GM23338 (cell line): ENCODE results near the gene TSEN2. TPM values are rescaled to one million over a fixed set of nuclear protein-coding genes. Genes with fewer than 3 reads are reported as not detected.
A peak's percentile ranks its signal among the peaks of the same experiment; 100 is the strongest.

ENCODE experiments used
- ATAC-seq: fragments of 200-7000 bp; cut with Tn5 transposase; 3 replicates; pipeline ENCODE4 v1.9.1; 2020
- DNase-seq: peaks from one replicate; pipeline ENCODE4 v3.0.0-alpha.2; 2015; ENCODE audit warnings: low spot score
- H2AFZ ChIP-seq: fragments of 200-600 bp; sonication (generic); 2 replicates; pipeline ENCODE4 v1.8.0; 2016; ENCODE audit warnings: antibody characterized with exemption, mild to moderate bottlenecking, moderate library complexity
- H3F3A ChIP-seq: fragments of 200-600 bp; sonication (generic); replicated peaks from 2 replicates; pipeline ENCODE4 v1.8.0; 2017; ENCODE audit warnings: antibody characterized with exemption, mixed run types, low read depth
- H3K27ac ChIP-seq: fragments of 200-600 bp; sonication (generic); 2 replicates; pipeline ENCODE4 v1.6.1; 2016; ENCODE audit warnings: low read depth
- H3K27me3 ChIP-seq: fragments of 200-600 bp; sonication (generic); 2 replicates; pipeline ENCODE4 v1.8.0; 2016; ENCODE audit warnings: mild to moderate bottlenecking, mixed run types, moderate library complexity; ENCODE audit not compliant: insufficient read depth
- H3K36me3 ChIP-seq: fragments of 200-600 bp; sonication (generic); 2 replicates; pipeline ENCODE4 v1.8.0; 2016; ENCODE audit warnings: mild to moderate bottlenecking; ENCODE audit not compliant: insufficient read depth
- H3K4me1 ChIP-seq: fragments of 200-600 bp; sonication (generic); 2 replicates; pipeline ENCODE4 v1.8.0; 2016; ENCODE audit warnings: mild to moderate bottlenecking, moderate library complexity; ENCODE audit not compliant: insufficient read depth
- H3K4me2 ChIP-seq: fragments of 200-600 bp; sonication (generic); 2 replicates; pipeline ENCODE4 v1.7.1; 2017; ENCODE audit warnings: mixed run types
- H3K4me3 ChIP-seq: fragments of 200-600 bp; sonication (generic); 2 replicates; pipeline ENCODE4 v1.6.1; 2016; ENCODE audit warnings: mixed run types
- H3K79me2 ChIP-seq: fragments of 200-600 bp; sonication (generic); replicated peaks from 2 replicates; pipeline ENCODE4 v1.8.0; 2017; ENCODE audit warnings: mild to moderate bottlenecking; ENCODE audit not compliant: insufficient read depth
- H3K9me2 ChIP-seq: fragments of 200-600 bp; sonication (generic); 2 replicates; pipeline ENCODE4 v1.8.0; 2017; ENCODE audit not compliant: insufficient read depth
- H4K20me1 ChIP-seq: fragments of 200-600 bp; sonication (generic); replicated peaks from 2 replicates; pipeline ENCODE4 v1.8.0; 2017; ENCODE audit warnings: mild to moderate bottlenecking; ENCODE audit not compliant: insufficient read depth
- H3K27ac Mint-ChIP-seq: 2 replicates; pipeline ENCODE4 v1.8.0; 2020; ENCODE audit warnings: inconsistent platforms, mild to moderate bottlenecking, moderate library complexity, mixed read lengths
- H3K27me3 Mint-ChIP-seq: 3 replicates; pipeline ENCODE4 v1.8.0; 2022; ENCODE audit warnings: low read depth, mild to moderate bottlenecking, moderate library complexity, mixed read lengths, inconsistent platforms; ENCODE audit not compliant: insufficient read depth, poor library complexity
- H3K36me3 Mint-ChIP-seq: 3 replicates; pipeline ENCODE4 v1.8.0; 2021; ENCODE audit warnings: low read depth, mild to moderate bottlenecking, inconsistent platforms, moderate library complexity, mixed read lengths
- H3K4me1 Mint-ChIP-seq: 3 replicates; pipeline ENCODE4 v1.8.0; 2020; ENCODE audit warnings: mild to moderate bottlenecking, inconsistent platforms, mixed read lengths
- H3K4me3 Mint-ChIP-seq: 3 replicates; pipeline ENCODE4 v1.8.0; 2021; ENCODE audit warnings: moderate library complexity, mild to moderate bottlenecking, inconsistent platforms, mixed read lengths
- H3K9me3 Mint-ChIP-seq: 3 replicates; pipeline ENCODE4 v1.8.0; 2020; ENCODE audit warnings: moderate library complexity, mild to moderate bottlenecking, inconsistent platforms, mixed read lengths
- CREB1 ChIP-seq: fragments of 250-450 bp; sonication (Bioruptor Pico); IDR thresholded peaks from 2 replicates; pipeline ENCODE4 v1.5.0; 2020; ENCODE audit warnings: low read depth, mild to moderate bottlenecking, moderate library complexity
- EZH2 ChIP-seq: fragments of 200-600 bp; sonication (generic); IDR thresholded peaks from one replicate; pipeline ENCODE4 v1.8.0; 2017; ENCODE audit warnings: antibody characterized with exemption, mild to moderate bottlenecking, low read depth; ENCODE audit not compliant: unreplicated experiment
- JUNB ChIP-seq: IDR thresholded peaks from one replicate; pipeline ENCODE4 v1.6.1; 2016; ENCODE audit warnings: antibody characterized with exemption; ENCODE audit not compliant: unreplicated experiment
- NANOG ChIP-seq: IDR thresholded peaks from 2 replicates; pipeline ENCODE4 v1.6.1; 2016; ENCODE audit warnings: antibody characterized with exemption, borderline replicate concordance
- POLR2AphosphoS5 ChIP-seq: IDR thresholded peaks from 2 replicates; pipeline ENCODE4 v1.6.1; 2016; ENCODE audit warnings: antibody characterized with exemption, low read depth
- ZNF114 ChIP-seq: fragments of 250-450 bp; sonication (Bioruptor Pico); IDR thresholded peaks from 2 replicates; pipeline ENCODE4 v1.5.0; 2020; ENCODE audit warnings: mild to moderate bottlenecking, moderate library complexity
- ZNF331 ChIP-seq: fragments of 250-450 bp; sonication (Bioruptor Pico); IDR thresholded peaks from 2 replicates; pipeline ENCODE4 v1.5.0; 2020; ENCODE audit warnings: low read depth, mild to moderate bottlenecking, moderate library complexity
- polyA plus RNA-seq: library from polyadenylated mRNA; unstranded; fragments of >200 nt; fragmentation: Nextera tagmentation; extraction: Ambion mirVana; gene quantifications from 2 replicates; pipeline ENCODE4 v1.2.1, GENCODE V29; 2016
- total RNA-seq: library from RNA; depleted of rRNA; stranded (reverse); fragments of >200 nt; shearing (Covaris generic); gene quantifications from 2 replicates; pipeline ENCODE4 v1.2.3, GENCODE V29; 2014
- TF ChIP-seq, protein P1 (sequence below): fragments of 250-450 bp; sonication (Bioruptor Pico); IDR thresholded peaks from 2 replicates; pipeline ENCODE4 v1.5.0; 2020; ENCODE audit warnings: mild to moderate bottlenecking, moderate library complexity
- TF ChIP-seq, protein P2 (sequence below), 2 experiments: fragments of 200-600 bp in 1 of 2; sonication (generic) in 1 of 2; conservative IDR thresholded peaks; 2 replicates each; pipeline versions ENCODE4 v1.5.1 to v1.6.1; 2016 to 2017; ENCODE audit warnings: antibody characterized with exemption in 2 of 2, low read depth in 2 of 2, mild to moderate bottlenecking in 2 of 2, moderate library complexity in 1 of 2

The TSEN2 gene
- total and polyA plus RNA-seq, 2 experiments from 2014 or later = 27.7 to 30.0 TPM

DNA sequence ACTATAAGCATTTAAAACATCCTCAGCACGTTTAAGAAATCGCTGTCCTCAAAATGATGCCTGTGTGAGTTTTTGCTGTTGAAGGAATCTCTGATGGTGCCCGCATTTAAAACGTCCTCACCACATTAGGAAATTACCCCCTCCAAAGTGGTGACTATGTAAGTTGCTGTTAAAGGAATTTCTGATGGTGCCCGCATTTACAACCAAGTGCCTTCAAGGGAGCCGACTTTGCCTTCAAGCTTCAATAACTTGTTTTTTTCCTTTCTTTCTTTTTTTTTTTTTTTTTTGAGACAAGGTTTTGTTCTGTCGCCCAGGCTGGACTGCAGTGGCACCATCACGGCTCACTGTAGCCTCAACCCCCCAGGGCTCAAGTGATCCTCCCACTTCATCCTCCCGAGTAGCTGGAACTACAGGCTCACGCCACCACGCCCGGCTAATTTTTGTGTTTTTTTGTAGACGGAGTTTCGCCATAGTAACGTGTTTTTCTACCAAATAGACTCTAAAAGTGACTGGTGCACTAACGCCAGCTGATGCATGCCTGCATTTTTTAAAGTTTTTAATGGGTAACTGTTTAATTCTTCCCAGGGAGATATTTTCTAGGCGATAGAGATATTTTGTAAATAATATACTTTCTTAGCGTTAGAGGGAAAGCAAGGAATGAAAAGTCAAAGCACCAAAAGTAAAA is 19.0 kb upstream of the TSEN2 start (continued):
- TF ChIP-seq, protein P1, sequence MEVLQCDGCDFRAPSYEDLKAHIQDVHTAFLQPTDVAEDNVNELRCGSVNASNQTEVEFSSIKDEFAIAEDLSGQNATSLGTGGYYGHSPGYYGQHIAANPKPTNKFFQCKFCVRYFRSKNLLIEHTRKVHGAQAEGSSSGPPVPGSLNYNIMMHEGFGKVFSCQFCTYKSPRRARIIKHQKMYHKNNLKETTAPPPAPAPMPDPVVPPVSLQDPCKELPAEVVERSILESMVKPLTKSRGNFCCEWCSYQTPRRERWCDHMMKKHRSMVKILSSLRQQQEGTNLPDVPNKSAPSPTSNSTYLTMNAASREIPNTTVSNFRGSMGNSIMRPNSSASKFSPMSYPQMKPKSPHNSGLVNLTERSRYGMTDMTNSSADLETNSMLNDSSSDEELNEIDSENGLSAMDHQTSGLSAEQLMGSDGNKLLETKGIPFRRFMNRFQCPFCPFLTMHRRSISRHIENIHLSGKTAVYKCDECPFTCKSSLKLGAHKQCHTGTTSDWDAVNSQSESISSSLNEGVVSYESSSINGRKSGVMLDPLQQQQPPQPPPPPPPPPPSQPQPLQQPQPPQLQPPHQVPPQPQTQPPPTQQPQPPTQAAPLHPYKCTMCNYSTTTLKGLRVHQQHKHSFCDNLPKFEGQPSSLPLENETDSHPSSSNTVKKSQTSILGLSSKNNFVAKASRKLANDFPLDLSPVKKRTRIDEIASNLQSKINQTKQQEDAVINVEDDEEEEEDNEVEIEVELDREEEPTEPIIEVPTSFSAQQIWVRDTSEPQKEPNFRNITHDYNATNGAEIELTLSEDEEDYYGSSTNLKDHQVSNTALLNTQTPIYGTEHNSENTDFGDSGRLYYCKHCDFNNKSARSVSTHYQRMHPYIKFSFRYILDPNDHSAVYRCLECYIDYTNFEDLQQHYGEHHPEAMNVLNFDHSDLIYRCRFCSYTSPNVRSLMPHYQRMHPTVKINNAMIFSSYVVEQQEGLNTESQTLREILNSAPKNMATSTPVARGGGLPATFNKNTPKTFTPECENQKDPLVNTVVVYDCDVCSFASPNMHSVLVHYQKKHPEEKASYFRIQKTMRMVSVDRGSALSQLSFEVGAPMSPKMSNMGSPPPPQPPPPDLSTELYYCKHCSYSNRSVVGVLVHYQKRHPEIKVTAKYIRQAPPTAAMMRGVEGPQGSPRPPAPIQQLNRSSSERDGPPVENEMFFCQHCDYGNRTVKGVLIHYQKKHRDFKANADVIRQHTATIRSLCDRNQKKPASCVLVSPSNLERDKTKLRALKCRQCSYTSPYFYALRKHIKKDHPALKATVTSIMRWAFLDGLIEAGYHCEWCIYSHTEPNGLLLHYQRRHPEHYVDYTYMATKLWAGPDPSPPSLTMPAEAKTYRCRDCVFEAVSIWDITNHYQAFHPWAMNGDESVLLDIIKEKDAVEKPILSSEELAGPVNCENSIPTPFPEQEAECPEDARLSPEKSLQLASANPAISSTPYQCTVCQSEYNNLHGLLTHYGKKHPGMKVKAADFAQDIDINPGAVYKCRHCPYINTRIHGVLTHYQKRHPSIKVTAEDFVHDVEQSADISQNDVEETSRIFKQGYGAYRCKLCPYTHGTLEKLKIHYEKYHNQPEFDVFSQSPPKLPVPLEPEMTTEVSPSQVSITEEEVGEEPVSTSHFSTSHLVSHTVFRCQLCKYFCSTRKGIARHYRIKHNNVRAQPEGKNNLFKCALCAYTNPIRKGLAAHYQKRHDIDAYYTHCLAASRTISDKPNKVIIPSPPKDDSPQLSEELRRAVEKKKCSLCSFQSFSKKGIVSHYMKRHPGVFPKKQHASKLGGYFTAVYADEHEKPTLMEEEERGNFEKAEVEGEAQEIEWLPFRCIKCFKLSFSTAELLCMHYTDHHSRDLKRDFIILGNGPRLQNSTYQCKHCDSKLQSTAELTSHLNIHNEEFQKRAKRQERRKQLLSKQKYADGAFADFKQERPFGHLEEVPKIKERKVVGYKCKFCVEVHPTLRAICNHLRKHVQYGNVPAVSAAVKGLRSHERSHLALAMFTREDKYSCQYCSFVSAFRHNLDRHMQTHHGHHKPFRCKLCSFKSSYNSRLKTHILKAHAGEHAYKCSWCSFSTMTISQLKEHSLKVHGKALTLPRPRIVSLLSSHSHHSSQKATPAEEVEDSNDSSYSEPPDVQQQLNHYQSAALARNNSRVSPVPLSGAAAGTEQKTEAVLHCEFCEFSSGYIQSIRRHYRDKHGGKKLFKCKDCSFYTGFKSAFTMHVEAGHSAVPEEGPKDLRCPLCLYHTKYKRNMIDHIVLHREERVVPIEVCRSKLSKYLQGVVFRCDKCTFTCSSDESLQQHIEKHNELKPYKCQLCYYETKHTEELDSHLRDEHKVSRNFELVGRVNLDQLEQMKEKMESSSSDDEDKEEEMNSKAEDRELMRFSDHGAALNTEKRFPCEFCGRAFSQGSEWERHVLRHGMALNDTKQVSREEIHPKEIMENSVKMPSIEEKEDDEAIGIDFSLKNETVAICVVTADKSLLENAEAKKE (CRISPR knock-in tag) = no peak
- no peak for TF ChIP-seq ZNF331 (CRISPR knock-in tag)
- TF ChIP-seq NANOG = no peak

DNA sequence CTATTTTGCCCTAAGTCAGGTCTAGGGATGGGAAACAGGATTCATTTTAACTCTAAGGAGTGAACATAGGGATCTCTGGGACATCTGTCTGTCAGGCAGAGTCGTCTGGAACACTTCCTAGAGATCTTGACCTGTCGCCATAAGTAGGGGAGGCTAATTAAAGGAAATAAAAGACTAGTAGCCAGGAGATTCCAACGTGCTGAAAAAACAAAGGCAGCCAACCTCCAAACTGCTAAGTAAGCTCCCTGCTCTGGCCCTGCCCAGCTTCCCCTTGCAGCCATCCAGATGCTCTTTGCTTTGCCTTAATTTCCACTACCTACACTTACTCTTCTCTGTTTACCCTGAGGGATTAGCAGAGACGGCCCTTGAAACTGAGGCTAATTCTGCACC is 18.4 kb upstream of the TSEN2 start:
- no peak for ATAC-seq
- Mint-ChIP-seq H3K4me3 (no peak overlapping the region), H3K9me3 (no peaks in the 10 kb centered on the region), H3K4me1 (peaks cover 5% of the 10 kb centered on the region), H3K36me3 (no peaks in the 10 kb centered on the region), H3K27ac (no peak overlapping the region), H3K27me3 (peaks cover 3% of the 10 kb centered on the region)
- H3K27ac ChIP-seq = no peak overlapping the region
- DNase-seq = no peak
- no peaks in the 10 kb centered on the region for H3K36me3 ChIP-seq
- H3K9me2 ChIP-seq = no peaks in the 10 kb centered on the region
- H3K27me3 ChIP-seq = no peaks in the 10 kb centered on the region
- no peaks in the 10 kb centered on the region for H3F3A ChIP-seq
- H3K79me2 ChIP-seq = no peaks in the 10 kb centered on the region
- H3K4me3 ChIP-seq = no peak overlapping the region
- H3K4me2 ChIP-seq = no peak overlapping the region
- H4K20me1 ChIP-seq = no peaks in the 10 kb centered on the region
- peak overlapping the region; percentile 83; the same call in 1 of the 2 replicates for H2AFZ ChIP-seq
- no peaks in the 10 kb centered on the region for H3K4me1 ChIP-seq
- TF ChIP-seq NANOG (no peak), POLR2AphosphoS5 (no peak), EZH2 (no peak), ZNF114 (CRISPR knock-in tag) (no peak), JUNB (no peak), CREB1 (CRISPR knock-in tag) (no peak)
- TF ChIP-seq, protein P2, sequence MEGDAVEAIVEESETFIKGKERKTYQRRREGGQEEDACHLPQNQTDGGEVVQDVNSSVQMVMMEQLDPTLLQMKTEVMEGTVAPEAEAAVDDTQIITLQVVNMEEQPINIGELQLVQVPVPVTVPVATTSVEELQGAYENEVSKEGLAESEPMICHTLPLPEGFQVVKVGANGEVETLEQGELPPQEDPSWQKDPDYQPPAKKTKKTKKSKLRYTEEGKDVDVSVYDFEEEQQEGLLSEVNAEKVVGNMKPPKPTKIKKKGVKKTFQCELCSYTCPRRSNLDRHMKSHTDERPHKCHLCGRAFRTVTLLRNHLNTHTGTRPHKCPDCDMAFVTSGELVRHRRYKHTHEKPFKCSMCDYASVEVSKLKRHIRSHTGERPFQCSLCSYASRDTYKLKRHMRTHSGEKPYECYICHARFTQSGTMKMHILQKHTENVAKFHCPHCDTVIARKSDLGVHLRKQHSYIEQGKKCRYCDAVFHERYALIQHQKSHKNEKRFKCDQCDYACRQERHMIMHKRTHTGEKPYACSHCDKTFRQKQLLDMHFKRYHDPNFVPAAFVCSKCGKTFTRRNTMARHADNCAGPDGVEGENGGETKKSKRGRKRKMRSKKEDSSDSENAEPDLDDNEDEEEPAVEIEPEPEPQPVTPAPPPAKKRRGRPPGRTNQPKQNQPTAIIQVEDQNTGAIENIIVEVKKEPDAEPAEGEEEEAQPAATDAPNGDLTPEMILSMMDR (conservative IDR thresholded peaks at IDR 0.05; ENCODE audit: low read depth in 2 of 2) = no peak
